A549 (cell line): Measurements from ENCODE around the gene SERPINE1.

Source experiments
- CHD2 ChIP-seq: fragments of 150-350 bp; IDR thresholded peaks from 2 replicates; pipeline ENCODE4 v1.6.1; 2014; ENCODE audit warnings: low read length; ENCODE audit not compliant: partially characterized antibody
- CTCF ChIP-seq: fragments of >200 bp; sonication (Bioruptor Twin); formaldehyde crosslinking; IDR thresholded peaks from 3 replicates; pipeline ENCODE4 v1.5.1; 2016
- EP300 ChIP-seq, 2 experiments: fragments of >200 bp; sonication (Bioruptor Twin); formaldehyde crosslinking; IDR thresholded peaks; 2 replicates in 1 of 2; 3 replicates in 1 of 2; pipeline ENCODE4 v1.6.1; 2016 to 2017
- JUNB ChIP-seq: fragments of >200 bp; sonication (Bioruptor Twin); formaldehyde crosslinking; IDR thresholded peaks from 2 replicates; pipeline ENCODE4 v1.6.1; 2016
- MAFK ChIP-seq: fragments of 450-650 bp; IDR thresholded peaks from 2 replicates; pipeline ENCODE4 v1.6.1; 2014; ENCODE audit not compliant: partially characterized antibody
- MAZ ChIP-seq: fragments of 150-350 bp; IDR thresholded peaks from 2 replicates; pipeline ENCODE4 v1.6.1; 2014; ENCODE audit warnings: antibody characterized with exemption, low read depth, low read length, borderline replicate concordance
- PBX3 ChIP-seq: IDR thresholded peaks from 2 replicates; pipeline ENCODE4 v1.6.1; 2012
- POLR2A ChIP-seq: IDR thresholded peaks from 2 replicates; pipeline ENCODE4 v1.6.1; 2012; ENCODE audit warnings: mild to moderate bottlenecking, low read length
- RNF2 ChIP-seq: fragments of 200-600 bp; sonication (generic); IDR thresholded peaks from 2 replicates; pipeline ENCODE4 v1.6.1; 2016; ENCODE audit warnings: low read depth, mild to moderate bottlenecking, antibody characterized with exemption, moderate library complexity, borderline replicate concordance
- TF ChIP-seq, protein P1 (sequence below): fragments of 450-650 bp; IDR thresholded peaks from 2 replicates; pipeline ENCODE4 v1.6.1; 2014; ENCODE audit warnings: antibody characterized with exemption

DNA sequence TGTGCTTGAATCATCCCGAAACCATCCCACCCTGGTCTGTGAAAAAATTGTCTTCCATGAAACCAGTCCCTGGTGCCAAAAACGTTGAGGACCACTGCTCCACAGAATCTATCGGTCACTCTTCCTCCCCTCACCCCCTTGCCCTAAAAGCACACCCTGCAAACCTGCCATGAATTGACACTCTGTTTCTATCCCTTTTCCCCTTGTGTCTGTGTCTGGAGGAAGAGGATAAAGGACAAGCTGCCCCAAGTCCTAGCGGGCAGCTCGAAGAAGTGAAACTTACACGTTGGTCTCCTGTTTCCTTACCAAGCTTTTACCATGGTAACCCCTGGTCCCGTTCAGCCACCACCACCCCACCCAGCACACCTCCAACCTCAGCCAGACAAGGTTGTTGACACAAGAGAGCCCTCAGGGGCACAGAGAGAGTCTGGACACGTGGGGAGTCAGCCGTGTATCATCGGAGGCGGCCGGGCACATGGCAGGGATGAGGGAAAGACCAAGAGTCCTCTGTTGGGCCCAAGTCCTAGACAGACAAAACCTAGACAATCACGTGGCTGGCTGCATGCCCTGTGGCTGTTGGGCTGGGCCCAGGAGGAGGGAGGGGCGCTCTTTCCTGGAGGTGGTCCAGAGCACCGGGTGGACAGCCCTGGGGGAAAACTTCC lies 784 bp upstream of the SERPINE1 start:
- no peak for TF ChIP-seq CTCF
- TF ChIP-seq POLR2A, result no peak
- peak; percentile 64 to 70; a peak in 2 of 5 replicates for TF ChIP-seq EP300 (IDR thresholded peaks at IDR 0.05)
- TF ChIP-seq JUNB, result 0 out of 2 replicates have a peak, but pooled peaks have one; percentile 63
- no peak for TF ChIP-seq CHD2
- TF ChIP-seq, protein P1, sequence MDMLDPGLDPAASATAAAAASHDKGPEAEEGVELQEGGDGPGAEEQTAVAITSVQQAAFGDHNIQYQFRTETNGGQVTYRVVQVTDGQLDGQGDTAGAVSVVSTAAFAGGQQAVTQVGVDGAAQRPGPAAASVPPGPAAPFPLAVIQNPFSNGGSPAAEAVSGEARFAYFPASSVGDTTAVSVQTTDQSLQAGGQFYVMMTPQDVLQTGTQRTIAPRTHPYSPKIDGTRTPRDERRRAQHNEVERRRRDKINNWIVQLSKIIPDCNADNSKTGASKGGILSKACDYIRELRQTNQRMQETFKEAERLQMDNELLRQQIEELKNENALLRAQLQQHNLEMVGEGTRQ, result peak; percentile 93
- TF ChIP-seq RNF2, result no peak
- TF ChIP-seq MAFK, result no peak
- peak; percentile 37; the same call in 1 of the 2 replicates for TF ChIP-seq PBX3
- TF ChIP-seq MAZ, result no peak
